Measurements from ENCODE around the gene SLC40A1. TPM values are rescaled to one million over a fixed set of nuclear protein-coding genes. Genes with fewer than 3 reads are reported as not detected.

SLC40A1 gene
- total and polyA plus RNA-seq, 2 of the 13 experiments (the other 11 are each of a cell fraction or from before 2014, with no cell fraction given) = 10.6 to 24.9 TPM

GRCh38 chr2:189559579-189560272 is 20.9 kb downstream of the SLC40A1 start (continued):
- no peak for TF ChIP-seq ZNF704 (CRISPR knock-in tag; IDR thresholded peaks at IDR 0.05; ENCODE audit: borderline replicate concordance)
- TF ChIP-seq STAG1 (CRISPR knock-in tag; IDR thresholded peaks at IDR 0.05) = no peak; the same call in 1 of the 2 replicates
- no peak for TF ChIP-seq ZNF44 (CRISPR knock-in tag; IDR thresholded peaks at IDR 0.05)
- TF ChIP-seq EP300 (IDR thresholded peaks at IDR 0.05; ENCODE audit: low read depth in 2 of 2, low read length in 2 of 2) = no peak; a peak in 1 of 4 replicates
- TF ChIP-seq EP300 (CRISPR knock-in tag; IDR thresholded peaks at IDR 0.05; ENCODE audit: borderline replicate concordance) = no peak
- TF ChIP-seq KDM6A (CRISPR knock-in tag; IDR thresholded peaks at IDR 0.05; ENCODE audit: low read depth) = no peak
- TF ChIP-seq HMG20A (CRISPR knock-in tag; IDR thresholded peaks at IDR 0.05; ENCODE audit: borderline replicate concordance) = no peak; the same call in 1 of the 2 replicates
- no peak for TF ChIP-seq ZNF30 (CRISPR knock-in tag; IDR thresholded peaks at IDR 0.05)
- peak; percentile 61 for TF ChIP-seq HNF1B (CRISPR knock-in tag; IDR thresholded peaks at IDR 0.05)
- no peak for TF ChIP-seq NCOR1 (IDR thresholded peaks at IDR 0.05; ENCODE audit: borderline replicate concordance, low read length)
- TF ChIP-seq ATF4 (CRISPR knock-in tag; IDR thresholded peaks at IDR 0.05) = no peak
- TF ChIP-seq ZNF619 (CRISPR knock-in tag; IDR thresholded peaks at IDR 0.05) = no peak
- no peak for TF ChIP-seq ZBTB4 (CRISPR knock-in tag; IDR thresholded peaks at IDR 0.05; ENCODE audit: borderline replicate concordance)
- no peak for TF ChIP-seq SRSF9 (IDR thresholded peaks at IDR 0.05; ENCODE audit: borderline replicate concordance, insufficient read depth, low read depth, low read length, poor library complexity, severe bottlenecking)
- no peak for TF ChIP-seq KLF12 (CRISPR knock-in tag; IDR thresholded peaks at IDR 0.05; ENCODE audit: borderline replicate concordance)
- TF ChIP-seq CBX5 (CRISPR knock-in tag; IDR thresholded peaks at IDR 0.05; ENCODE audit: borderline replicate concordance) = no peak; the same call in 1 of the 2 replicates
- no peak for TF ChIP-seq PHF20 (CRISPR knock-in tag; IDR thresholded peaks at IDR 0.05)
- peak; percentile 73 for TF ChIP-seq PAXIP1 (CRISPR knock-in tag; conservative IDR thresholded peaks at IDR 0.05)
